Smooth muscle cell of the coronary artery (primary cell): ENCODE measurements around the gene SLC22A13. TPM values are rescaled to one million over a fixed set of nuclear protein-coding genes. Genes with fewer than 3 reads are reported as not detected.

Experiments
- total RNA-seq: library from RNA; depleted of rRNA; stranded (reverse); fragments of >200 nt; gene quantifications from 2 replicates; pipeline ENCODE4 v1.2.3, GENCODE V29; 2014; ENCODE audit warnings: low replicate concordance

SLC22A13 gene, protein sequence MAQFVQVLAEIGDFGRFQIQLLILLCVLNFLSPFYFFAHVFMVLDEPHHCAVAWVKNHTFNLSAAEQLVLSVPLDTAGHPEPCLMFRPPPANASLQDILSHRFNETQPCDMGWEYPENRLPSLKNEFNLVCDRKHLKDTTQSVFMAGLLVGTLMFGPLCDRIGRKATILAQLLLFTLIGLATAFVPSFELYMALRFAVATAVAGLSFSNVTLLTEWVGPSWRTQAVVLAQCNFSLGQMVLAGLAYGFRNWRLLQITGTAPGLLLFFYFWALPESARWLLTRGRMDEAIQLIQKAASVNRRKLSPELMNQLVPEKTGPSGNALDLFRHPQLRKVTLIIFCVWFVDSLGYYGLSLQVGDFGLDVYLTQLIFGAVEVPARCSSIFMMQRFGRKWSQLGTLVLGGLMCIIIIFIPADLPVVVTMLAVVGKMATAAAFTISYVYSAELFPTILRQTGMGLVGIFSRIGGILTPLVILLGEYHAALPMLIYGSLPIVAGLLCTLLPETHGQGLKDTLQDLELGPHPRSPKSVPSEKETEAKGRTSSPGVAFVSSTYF
- total RNA-seq = 0.15 and 0.94 TPM in 2 replicates

DNA sequence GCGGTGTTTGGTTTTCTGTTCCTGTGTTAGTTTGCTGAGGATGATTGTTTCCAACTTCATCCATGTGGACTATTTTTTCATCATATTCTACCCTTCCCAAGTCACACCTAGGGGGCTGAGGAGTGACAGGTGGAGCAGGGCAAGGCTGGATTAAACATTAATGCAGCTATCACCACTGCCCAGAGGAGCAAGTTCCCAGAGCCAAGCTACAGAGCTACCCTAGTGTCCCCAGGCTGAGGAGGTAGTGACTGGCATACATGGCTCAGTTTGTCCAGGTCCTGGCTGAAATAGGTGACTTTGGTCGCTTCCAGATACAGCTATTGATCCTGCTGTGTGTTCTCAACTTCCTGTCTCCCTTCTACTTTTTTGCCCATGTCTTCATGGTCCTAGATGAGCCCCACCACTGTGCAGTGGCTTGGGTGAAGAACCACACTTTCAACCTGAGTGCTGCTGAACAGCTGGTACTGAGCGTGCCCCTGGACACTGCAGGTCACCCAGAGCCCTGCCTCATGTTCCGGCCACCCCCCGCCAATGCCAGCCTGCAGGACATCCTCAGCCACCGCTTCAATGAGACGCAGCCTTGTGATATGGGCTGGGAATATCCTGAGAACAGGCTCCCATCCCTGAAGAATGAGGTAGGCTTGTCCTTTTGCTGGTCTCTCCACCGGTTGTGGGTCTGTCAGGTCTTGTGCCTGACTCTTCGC lies at the start of gene SLC22A13:
SLC22A13 (plus strand) TSS at position 209 of the 704 bp plus-strand sequence; CDS start at position 258, 49 bp downstream.

DNA sequence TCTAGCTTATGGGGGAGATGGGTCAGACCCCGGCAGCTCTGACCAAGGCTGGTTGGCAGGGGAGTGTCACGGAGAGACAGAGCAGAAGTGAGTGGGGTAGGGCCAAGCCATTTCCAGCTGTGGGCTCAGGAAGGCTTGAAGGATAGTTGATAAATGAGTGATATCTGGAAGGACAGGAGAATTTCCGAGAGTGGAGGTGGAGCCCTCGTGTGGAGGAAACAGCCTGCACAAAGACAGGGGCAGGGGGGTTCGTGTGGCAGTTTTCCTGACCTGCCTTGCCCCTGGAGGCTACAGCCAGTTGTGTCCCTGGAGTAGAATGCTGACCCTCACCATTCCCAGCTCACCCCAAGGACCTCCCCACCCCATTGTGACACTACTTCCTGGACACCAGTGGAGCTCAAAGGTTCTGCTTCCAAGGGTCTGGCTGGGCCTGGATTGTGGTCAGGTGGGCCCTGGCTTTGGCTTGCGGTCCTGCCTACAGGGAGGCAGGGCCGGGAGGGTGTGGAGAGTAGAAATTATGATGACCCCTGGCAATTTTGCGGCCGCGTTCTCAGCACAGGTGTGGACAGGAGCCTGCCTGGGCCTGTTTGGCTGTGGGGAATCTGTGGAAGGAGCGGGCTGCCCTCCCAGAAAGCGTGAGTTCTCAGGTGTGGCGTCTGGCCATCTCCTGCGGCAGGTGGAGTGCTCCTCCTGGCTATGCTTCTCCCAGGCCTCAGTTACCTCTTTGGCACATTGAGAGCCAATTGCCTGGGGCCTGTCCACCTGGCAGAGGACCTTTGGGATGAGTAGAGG lies 16.5 kb downstream of the SLC22A13 start, which contains the start of gene SLC22A14:
SLC22A14 (plus strand) TSS at position 400 of the 792 bp plus-strand sequence. CDS start 23,733 bp downstream, outside the sequence.

Other genes starting within 250 kb of the SLC22A13 start
- gene PLCD1, start 236.2 kb upstream of the SLC22A13 start, total RNA-seq = 38.8 and 39.2 TPM in 2 replicates
- gene DLEC1, start 226.6 kb upstream of the SLC22A13 start, total RNA-seq = under 0.01 TPM in 2 replicates
- 54.2 and 69.0 TPM in 2 replicates for gene ACAA1, start 128.7 kb upstream of the SLC22A13 start, total RNA-seq
- 8.8 and 11.7 TPM in 2 replicates for gene MYD88, start 127.2 kb upstream of the SLC22A13 start, total RNA-seq
- gene OXSR1, start 100.3 kb upstream of the SLC22A13 start, total RNA-seq = 24.5 and 30.6 TPM in 2 replicates
- 0.23 and 0.70 TPM in 2 replicates for gene SLC22A14, start 16.5 kb downstream of the SLC22A13 start, total RNA-seq
- gene XYLB, start 81.0 kb downstream of the SLC22A13 start, total RNA-seq = 2.3 and 10.2 TPM in 2 replicates
- 1.4 and 2.2 TPM in 2 replicates for gene ACVR2B, start 188.1 kb downstream of the SLC22A13 start, total RNA-seq
- 3.2 and 5.0 TPM in 2 replicates for gene EXOG, start 230.5 kb downstream of the SLC22A13 start, total RNA-seq